Measurements from ENCODE around the gene KLHL7. TPM values are rescaled to one million over a fixed set of nuclear protein-coding genes. Genes with fewer than 3 reads are reported as not detected.

KLHL7 gene, protein sequence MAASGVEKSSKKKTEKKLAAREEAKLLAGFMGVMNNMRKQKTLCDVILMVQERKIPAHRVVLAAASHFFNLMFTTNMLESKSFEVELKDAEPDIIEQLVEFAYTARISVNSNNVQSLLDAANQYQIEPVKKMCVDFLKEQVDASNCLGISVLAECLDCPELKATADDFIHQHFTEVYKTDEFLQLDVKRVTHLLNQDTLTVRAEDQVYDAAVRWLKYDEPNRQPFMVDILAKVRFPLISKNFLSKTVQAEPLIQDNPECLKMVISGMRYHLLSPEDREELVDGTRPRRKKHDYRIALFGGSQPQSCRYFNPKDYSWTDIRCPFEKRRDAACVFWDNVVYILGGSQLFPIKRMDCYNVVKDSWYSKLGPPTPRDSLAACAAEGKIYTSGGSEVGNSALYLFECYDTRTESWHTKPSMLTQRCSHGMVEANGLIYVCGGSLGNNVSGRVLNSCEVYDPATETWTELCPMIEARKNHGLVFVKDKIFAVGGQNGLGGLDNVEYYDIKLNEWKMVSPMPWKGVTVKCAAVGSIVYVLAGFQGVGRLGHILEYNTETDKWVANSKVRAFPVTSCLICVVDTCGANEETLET
- total RNA-seq (2022; extraction: Qiagen RNA extraction; ENCODE audit: low read depth), result 20.4 to 27.3 TPM (median 24.2 TPM) in 5 replicates

DNA sequence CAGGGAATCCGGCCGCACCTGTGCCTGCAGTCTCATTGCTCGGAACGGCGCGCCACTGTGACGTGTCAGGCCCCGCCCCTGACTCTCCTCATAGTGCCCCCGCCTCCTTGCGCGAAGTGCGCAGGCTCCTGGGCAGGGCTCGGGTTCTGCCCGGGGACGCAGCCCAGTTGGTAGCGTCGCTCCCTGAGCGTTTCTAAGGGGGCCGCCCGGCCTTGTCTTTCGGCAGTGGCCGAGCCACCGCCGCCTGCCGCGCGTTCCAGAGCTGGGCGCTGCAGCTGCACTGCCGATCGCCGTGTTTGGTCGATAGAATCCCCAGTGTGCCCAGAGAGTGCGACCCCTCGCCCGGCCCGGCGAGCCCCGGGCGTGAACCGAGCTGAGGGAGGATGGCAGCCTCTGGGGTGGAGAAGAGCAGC, at the start of gene KLHL7:
Gene KLHL7 (plus strand): TSS at position 142 of the 413 bp plus-strand sequence. CDS start 242 bp downstream, at position 384.

DNA sequence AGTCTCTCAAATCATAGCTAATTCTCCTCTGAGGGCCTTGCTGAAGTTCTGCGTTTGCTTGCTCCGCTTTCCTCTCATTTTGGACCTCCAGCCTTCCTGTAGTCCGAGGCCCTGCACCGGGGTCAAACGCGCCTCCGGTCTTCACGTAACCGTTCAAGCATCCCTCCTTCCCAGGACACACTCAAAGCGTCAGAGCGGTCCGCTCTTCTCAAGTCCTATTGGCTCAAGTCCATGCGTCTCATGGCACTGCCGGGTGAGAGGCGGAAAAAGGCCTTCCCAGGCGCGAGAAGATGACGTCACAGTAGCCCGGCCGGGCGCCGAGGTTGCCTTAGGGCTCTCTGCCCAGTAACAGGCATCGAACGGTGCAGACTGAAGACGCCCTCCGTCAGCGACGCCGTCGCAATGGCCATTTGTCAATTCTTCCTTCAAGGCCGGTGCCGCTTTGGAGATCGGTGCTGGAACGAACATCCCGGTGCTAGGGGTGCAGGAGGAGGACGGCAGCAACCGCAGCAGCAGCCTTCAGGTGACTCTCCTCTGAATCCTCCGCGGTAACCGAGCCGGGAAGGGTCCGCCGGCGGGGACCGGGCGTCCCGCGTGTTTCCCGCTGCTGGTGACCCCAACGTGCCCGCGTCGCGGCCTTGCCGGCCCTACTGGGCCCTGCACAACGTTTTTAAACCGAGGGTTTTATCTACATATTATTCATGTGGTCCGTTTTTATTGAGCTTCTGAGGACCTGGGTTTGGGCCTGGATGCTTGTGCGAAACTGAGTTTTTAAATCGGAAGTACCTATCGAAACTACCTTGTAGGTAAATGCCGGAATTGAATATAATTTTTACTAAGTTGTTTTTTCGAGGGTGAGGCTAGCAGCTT, 76.3 kb downstream of the KLHL7 start, which contains the start of gene NUP42:
Gene NUP42 (plus strand): TSS at position 365 of the 870 bp plus-strand sequence. CDS start 38 bp downstream, at position 403.

Other genes starting within 250 kb of the KLHL7 start
- 13.5 to 30.2 TPM (median 24.9 TPM) in 5 replicates for gene HYCC1, start 91.7 kb upstream of the KLHL7 start, total RNA-seq (2022; extraction: Qiagen RNA extraction; ENCODE audit: low read depth)
- 25.7 to 29.8 TPM (median 27.7 TPM) in 5 replicates for gene NUP42, start 76.3 kb downstream of the KLHL7 start, total RNA-seq (2022; extraction: Qiagen RNA extraction; ENCODE audit: low read depth)
- gene GPNMB, start 141.0 kb downstream of the KLHL7 start, total RNA-seq (2022; extraction: Qiagen RNA extraction; ENCODE audit: low read depth), result 2.5 to 4.7 TPM (median 3.4 TPM) in 5 replicates
- gene MALSU1, start 193.6 kb downstream of the KLHL7 start, total RNA-seq (2022; extraction: Qiagen RNA extraction; ENCODE audit: low read depth), result 74.8 to 98.5 TPM (median 95.0 TPM) in 5 replicates